Tibial nerve (tissue), 4 donors: ENCODE measurements around the gene PARP9. TPM values are rescaled to one million over a fixed set of nuclear protein-coding genes. Genes with fewer than 3 reads are reported as not detected.

Source experiments
- DNase-seq, 2 donors: peaks; one replicate each; pipeline ENCODE4 v3.0.0-alpha.2; 2019; ENCODE audit warnings: low spot score in 2 of 2
- H3K27ac ChIP-seq, 4 donors: fragments of 200-600 bp; sonication (generic) in 3 of 4; one replicate each; pipeline ENCODE4 v1.5.1; 2017 to 2019; ENCODE audit warnings: mild to moderate bottlenecking in 1 of 4
- H3K27me3 ChIP-seq, 2 donors: fragments of 200-600 bp; sonication (generic) in 1 of 2; one replicate each; pipeline versions ENCODE4 v1.5.1 to v1.6.0; 2017 to 2019
- H3K36me3 ChIP-seq, 3 donors: fragments of 200-600 bp; sonication (generic); one replicate each; pipeline ENCODE4 v1.5.1; 2018 to 2019
- H3K4me1 ChIP-seq, 4 donors: fragments of 200-600 bp; sonication (generic) in 3 of 4; one replicate each; pipeline ENCODE4 v1.5.1; 2017 to 2019
- H3K4me3 ChIP-seq, 4 donors: fragments of 200-600 bp; sonication (generic) in 3 of 4; one replicate each; pipeline ENCODE4 v1.5.1; 2017 to 2019; ENCODE audit warnings: mild to moderate bottlenecking in 1 of 4, moderate library complexity in 1 of 4
- H3K9me3 ChIP-seq, 4 donors: fragments of 200-600 bp; sonication (generic) in 3 of 4; one replicate each; pipeline ENCODE4 v1.5.1; 2017 to 2019
- EP300 ChIP-seq, 2 donors: sonication (generic); formaldehyde crosslinking; IDR thresholded peaks; one replicate each; pipeline ENCODE4 v1.6.1; 2017; ENCODE audit warnings: antibody characterized with exemption in 2 of 2, mild to moderate bottlenecking in 1 of 2
- POLR2A ChIP-seq, 2 donors: fragments of 450-650 bp; IDR thresholded peaks; one replicate each; pipeline ENCODE4 v1.6.1; 2017; ENCODE audit warnings: antibody characterized with exemption in 2 of 2, mild to moderate bottlenecking in 2 of 2, moderate library complexity in 2 of 2
- WGBS, 2 donors: methylation state at CpG; one replicate each; pipeline ENCODE4 v1.1.5; 2018; 5-methylcytosine and 5-hydroxymethylcytosine counted together
- small RNA-seq: library from RNA; depleted of rRNA; stranded (forward); fragments of <200 nt; gene quantifications from one replicate; pipeline ENCODE3, GENCODE V24; 2016
- total RNA-seq, 4 donors: library from RNA; depleted of rRNA; stranded (reverse); fragments of >200 nt; gene quantifications; one replicate each; pipeline ENCODE4 v1.1.0, GENCODE V29; 2016
- TF ChIP-seq, protein P1 (sequence below), 5 experiments: fragments of 200-600 bp in 3 of 5; fragments of 450-650 bp in 2 of 5; sonication (generic) in 3 of 5; IDR thresholded peaks; one replicate each; pipeline ENCODE4 v1.5.1; 2016 to 2019; ENCODE audit warnings: antibody characterized with exemption in 5 of 5, mild to moderate bottlenecking in 3 of 5, moderate library complexity in 2 of 5

Gene PARP9
- total RNA-seq, 4 donors from 2014 or later, result 16.1 to 32.6 (median 22.4) TPM

DNA sequence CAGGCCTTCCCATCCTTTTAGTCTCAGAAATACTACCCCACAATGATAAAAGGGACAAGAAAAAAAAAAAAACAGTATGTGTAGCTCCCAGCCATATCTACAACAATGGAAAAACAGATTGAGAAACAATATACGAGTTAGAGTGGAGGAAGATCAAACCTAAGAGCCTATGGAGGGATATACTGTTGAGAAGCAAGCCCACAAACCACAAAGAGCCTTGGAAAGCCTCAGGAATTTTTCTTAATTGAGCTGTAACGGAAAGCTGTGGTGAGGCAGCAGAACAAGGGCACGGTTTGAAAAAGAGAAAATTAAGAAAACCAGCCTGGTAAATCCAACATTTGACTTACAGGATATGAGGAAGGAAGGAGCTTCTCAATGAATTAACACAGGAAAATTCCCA is 70.8 kb downstream of the PARP9 start:
- Histone ChIP-seq H3K27me3 (no peaks in the 10 kb centered on the region), H3K9me3 (no peaks in the 10 kb centered on the region), H3K4me3 (no peak overlapping the region), H3K4me1 (peaks cover 0 to 11% (median 0%) of the 10 kb centered on the region in 4 donors), H3K36me3 (peaks cover 0 to 26% (median 0%) of the 10 kb centered on the region in 3 donors), H3K27ac (no peak overlapping the region)
- 77 to 78% methylated on average over 3 of the region's 3 CpGs for WGBS, 2 donors
- DNase-seq, result no peak
- TF ChIP-seq, protein P1, sequence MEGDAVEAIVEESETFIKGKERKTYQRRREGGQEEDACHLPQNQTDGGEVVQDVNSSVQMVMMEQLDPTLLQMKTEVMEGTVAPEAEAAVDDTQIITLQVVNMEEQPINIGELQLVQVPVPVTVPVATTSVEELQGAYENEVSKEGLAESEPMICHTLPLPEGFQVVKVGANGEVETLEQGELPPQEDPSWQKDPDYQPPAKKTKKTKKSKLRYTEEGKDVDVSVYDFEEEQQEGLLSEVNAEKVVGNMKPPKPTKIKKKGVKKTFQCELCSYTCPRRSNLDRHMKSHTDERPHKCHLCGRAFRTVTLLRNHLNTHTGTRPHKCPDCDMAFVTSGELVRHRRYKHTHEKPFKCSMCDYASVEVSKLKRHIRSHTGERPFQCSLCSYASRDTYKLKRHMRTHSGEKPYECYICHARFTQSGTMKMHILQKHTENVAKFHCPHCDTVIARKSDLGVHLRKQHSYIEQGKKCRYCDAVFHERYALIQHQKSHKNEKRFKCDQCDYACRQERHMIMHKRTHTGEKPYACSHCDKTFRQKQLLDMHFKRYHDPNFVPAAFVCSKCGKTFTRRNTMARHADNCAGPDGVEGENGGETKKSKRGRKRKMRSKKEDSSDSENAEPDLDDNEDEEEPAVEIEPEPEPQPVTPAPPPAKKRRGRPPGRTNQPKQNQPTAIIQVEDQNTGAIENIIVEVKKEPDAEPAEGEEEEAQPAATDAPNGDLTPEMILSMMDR (IDR thresholded peaks at IDR 0.05), result no peak
- TF ChIP-seq POLR2A (IDR thresholded peaks at IDR 0.05), result no peak
- TF ChIP-seq EP300 (IDR thresholded peaks at IDR 0.05), result no peak

DNA sequence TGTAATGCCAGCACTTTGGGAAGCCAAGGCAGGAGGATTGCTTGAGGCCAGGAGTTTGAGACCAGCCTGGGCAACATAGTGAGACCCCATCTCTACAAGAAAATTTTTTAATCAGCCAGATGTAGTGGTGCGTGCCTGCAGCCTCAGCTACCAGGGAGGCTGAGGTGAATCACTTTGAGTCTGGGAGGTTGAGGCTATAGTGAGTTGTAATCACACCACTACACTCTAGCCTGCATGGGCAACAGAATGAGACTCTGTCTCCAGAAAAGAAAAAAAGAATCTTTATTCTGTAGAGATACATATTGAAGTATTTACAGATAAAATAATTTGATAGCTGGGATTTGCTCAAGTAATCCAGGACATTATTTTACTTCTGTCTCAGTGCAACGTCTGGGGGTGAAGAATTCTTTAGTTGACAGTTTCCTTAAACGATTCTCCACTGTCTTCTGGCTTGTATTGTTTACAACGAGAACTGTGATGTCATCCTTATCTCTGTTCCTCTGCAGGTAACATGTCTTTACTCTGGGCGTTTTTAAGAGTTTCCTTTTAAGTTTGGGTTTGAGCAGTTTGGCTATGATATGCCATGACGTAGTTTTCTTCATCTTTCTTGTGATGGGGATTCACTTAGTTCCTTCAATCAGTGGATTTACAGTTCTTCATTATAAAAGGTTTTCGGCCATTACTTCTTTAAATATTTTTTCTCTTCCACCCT is 75.7 kb downstream of the PARP9 start:
- H3K9me3 ChIP-seq, result no peaks in the 10 kb centered on the region
- no peak for TF ChIP-seq EP300 (IDR thresholded peaks at IDR 0.05)
- no peaks in the 10 kb centered on the region for H3K27me3 ChIP-seq
- 83 to 88% methylated on average over 7 of the region's 7 CpGs for WGBS, 2 donors
- no peak overlapping the region for H3K4me3 ChIP-seq
- H3K4me1 ChIP-seq, result no peaks in the 10 kb centered on the region
- H3K36me3 ChIP-seq, result peaks cover 0 to 5% (median 0%) of the 10 kb centered on the region in 3 donors
- no peak for DNase-seq
- no peak overlapping the region for H3K27ac ChIP-seq

DNA sequence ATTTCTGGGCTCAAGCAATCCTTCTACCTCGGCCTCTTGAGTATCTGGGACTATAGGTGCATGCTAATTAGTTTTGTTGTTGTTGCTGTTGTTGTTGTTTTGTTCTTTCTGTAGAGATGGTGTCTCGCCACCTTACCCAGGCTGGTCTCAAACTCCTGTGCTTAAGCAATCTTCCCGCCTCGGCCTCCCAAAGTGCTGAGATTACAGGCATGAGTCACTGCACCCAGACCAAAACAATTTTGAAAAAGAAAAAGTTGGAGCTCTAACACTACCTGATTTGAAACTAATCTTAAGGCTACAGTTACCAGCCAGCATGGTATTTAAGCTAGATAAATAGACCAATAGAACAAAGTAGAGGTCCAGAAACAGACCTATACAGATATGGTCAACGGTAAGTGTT is 79.1 kb downstream of the PARP9 start:
- no peaks in the 10 kb centered on the region for H3K9me3 ChIP-seq
- no peak overlapping the region for H3K4me3 ChIP-seq
- WGBS, 2 donors, result 90 to 95% methylated on average over 5 of the region's 5 CpGs
- DNase-seq, result no peak
- H3K36me3 ChIP-seq, result no peaks in the 10 kb centered on the region
- no peaks in the 10 kb centered on the region for H3K27me3 ChIP-seq
- TF ChIP-seq, protein P1 (IDR thresholded peaks at IDR 0.05), result no peak
- TF ChIP-seq POLR2A (IDR thresholded peaks at IDR 0.05) (no peak), EP300 (IDR thresholded peaks at IDR 0.05) (no peak)
- no peak overlapping the region for H3K27ac ChIP-seq
- H3K4me1 ChIP-seq, result peaks cover 0 to 6% (median 0%) of the 10 kb centered on the region in 4 donors

- no peaks in the 10 kb centered on the region for H3K27me3 ChIP-seq
- no peaks in the 10 kb centered on the region for H3K9me3 ChIP-seq
- H3K4me3 ChIP-seq, result no peak overlapping the region
- WGBS, 2 donors, result 93% methylated on average over 3 of the region's 3 CpGs
- H3K27ac ChIP-seq, result no peak overlapping the region
- no peak for DNase-seq
- H3K4me1 ChIP-seq, result peaks cover 0 to 6% (median 0%) of the 10 kb centered on the region in 4 donors
- TF ChIP-seq POLR2A (IDR thresholded peaks at IDR 0.05) (no peak), EP300 (IDR thresholded peaks at IDR 0.05) (no peak)
- TF ChIP-seq, protein P1 (IDR thresholded peaks at IDR 0.05), result no peak
- no peaks in the 10 kb centered on the region for H3K36me3 ChIP-seq
These were observed 82.7 kb downstream of the PARP9 start for GRCh38 chr3:122481390-122481789.

Small RNA genes lying within 50 kb of the gene (small RNA-seq; reads per million reads assigned to genes)
- gene AC096861.1, result not detected

Other genes starting within 250 kb of the PARP9 start
- gene CSTA, start 239.1 kb downstream of the PARP9 start, total RNA-seq, result 1 to 10 TPM in 3 of 4 donors, not detected in 1; 1.1 to 4.8 (median 2.7) TPM
- 10 to 100 TPM in 3 of 4 donors, 1 to 10 TPM in 1; 5.7 to 19.2 (median 13.5) TPM for gene MIX23, start 181.1 kb downstream of the PARP9 start, total RNA-seq
- 10 to 100 TPM; 13.2 to 23.1 (median 17.8) TPM for gene FAM162A, start 180.1 kb downstream of the PARP9 start, total RNA-seq
- 1 to 10 TPM; 4.4 to 5.1 (median 4.8) TPM for gene WDR5B, start 148.2 kb downstream of the PARP9 start, total RNA-seq
- 10 to 100 TPM; 36.8 to 46.5 (median 41.8) TPM for gene KPNA1, start 49.4 kb downstream of the PARP9 start, total RNA-seq
- 10 to 100 TPM; 14.9 to 23.2 (median 18.9) TPM for gene DTX3L, start within 50 bp of the PARP9 start, total RNA-seq
- 1 to 10 TPM; 1.2 to 3.6 (median 2.8) TPM for gene PARP15, start 13.3 kb upstream of the PARP9 start, total RNA-seq
- 10 to 100 TPM; 31.6 to 56.2 (median 38.4) TPM for gene PARP14, start 116.5 kb upstream of the PARP9 start, total RNA-seq
- 10 to 100 TPM; 10.9 to 15.3 (median 12.9) TPM for gene HSPBAP1, start 229.5 kb upstream of the PARP9 start, total RNA-seq
- gene SLC49A4, start 230.8 kb upstream of the PARP9 start, total RNA-seq, result 10 to 100 TPM; 14.2 to 27.3 (median 20.9) TPM